GM12874 (cell line): ENCODE results near the gene LMX1B.

Experiments used
- CTCF ChIP-seq: IDR thresholded peaks from 2 replicates; pipeline ENCODE4 v1.5.1; 2011; ENCODE audit warnings: low read depth, mild to moderate bottlenecking, control low read depth, low read length, moderate library complexity; ENCODE audit not compliant: insufficient read depth

LMX1B gene

GRCh38 chr9:126743041-126743440 lies 129.3 kb downstream of the LMX1B start:
- no peak for TF ChIP-seq CTCF

DNA sequence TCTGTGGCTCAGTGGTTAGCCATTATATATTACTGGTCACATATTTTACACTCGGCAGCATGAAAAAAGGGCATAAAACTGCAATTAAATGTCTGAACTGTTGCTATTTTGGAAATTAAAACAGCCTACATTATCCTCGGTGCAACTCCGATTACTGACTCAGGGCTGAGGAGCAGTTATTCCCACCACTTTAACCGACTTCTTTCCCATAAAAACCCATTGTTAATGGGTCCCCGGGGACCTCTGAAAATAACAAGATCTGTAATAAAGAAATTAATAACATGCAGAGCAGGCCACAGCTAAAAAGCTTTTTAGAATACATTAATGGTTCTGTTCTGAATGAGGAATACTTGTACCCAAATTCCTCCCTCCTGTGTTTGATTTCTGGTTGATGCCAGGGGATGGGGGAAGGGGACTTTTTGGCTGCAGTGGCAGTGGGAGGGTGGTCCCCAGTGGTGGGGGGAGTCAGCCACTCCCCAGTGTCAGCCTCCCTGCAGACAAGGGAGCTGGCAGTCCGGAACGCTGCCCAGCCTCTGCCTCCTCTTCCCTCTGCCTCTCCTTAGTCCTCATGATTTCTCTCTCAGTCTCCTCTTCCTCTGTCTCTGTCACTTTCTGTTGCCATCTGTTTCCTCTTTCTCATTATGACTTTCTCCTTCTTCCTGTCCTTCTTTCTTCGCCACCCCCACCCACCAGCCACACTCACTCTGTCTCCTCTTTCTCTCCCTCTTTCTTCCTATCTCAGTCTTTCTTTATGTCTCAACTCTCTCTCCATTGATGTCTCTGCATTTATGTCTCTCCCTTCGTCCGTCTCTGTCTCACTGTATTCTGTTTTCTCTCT lies 132.1 kb downstream of the LMX1B start:
- TF ChIP-seq CTCF, result no peak
